Natural killer cell (primary cell): ENCODE results near the gene KREMEN1. TPM values are rescaled to one million over a fixed set of nuclear protein-coding genes. Genes with fewer than 3 reads are reported as not detected.

Experiments
- ATAC-seq, 3 donors: fragments of 150-1000 bp in 2 of 3; fragments of 200-7000 bp in 1 of 3; cut with Tn5 transposase; 1 replicate in 1 of 3; 2 replicates in 2 of 3; pipeline ENCODE4 v1.10.0; 2021; ENCODE audit warnings: mild to moderate bottlenecking in 2 of 3, moderate library complexity in 2 of 3
- DNase-seq, 2 donors: peaks; one replicate each; pipeline versions ENCODE4 v3.0.0 to v3.0.0-alpha.2; 2013 to 2021; ENCODE audit warnings: mixed read lengths in 1 of 2
- H3K27ac ChIP-seq: one replicate; pipeline ENCODE4 v1.5.1; 2013; ENCODE audit warnings: mild to moderate bottlenecking, low read length
- H3K27me3 ChIP-seq: one replicate; pipeline ENCODE4 v1.6.1; 2013; ENCODE audit warnings: low read length; ENCODE audit not compliant: control insufficient read depth, insufficient read depth
- H3K36me3 ChIP-seq: one replicate; pipeline ENCODE4 v1.6.1; 2013; ENCODE audit warnings: low read length; ENCODE audit not compliant: control insufficient read depth, insufficient read depth
- H3K4me1 ChIP-seq: one replicate; pipeline ENCODE4 v1.6.1; 2013; ENCODE audit warnings: low read length; ENCODE audit not compliant: control insufficient read depth, insufficient read depth
- H3K4me3 ChIP-seq: one replicate; pipeline ENCODE4 v1.5.1; 2013; ENCODE audit warnings: low read length
- H3K9me3 ChIP-seq: one replicate; pipeline ENCODE4 v1.6.1; 2013; ENCODE audit warnings: low read length; ENCODE audit not compliant: control insufficient read depth, insufficient read depth
- H3K27ac Mint-ChIP-seq, 2 donors: one replicate each; pipeline ENCODE4 v1.8.0; 2022; ENCODE audit warnings: mild to moderate bottlenecking in 2 of 2, mixed read lengths in 2 of 2, moderate library complexity in 1 of 2
- H3K27me3 Mint-ChIP-seq, 2 donors: one replicate each; pipeline ENCODE4 v1.8.0; 2022; ENCODE audit warnings: low read depth in 2 of 2, mixed read lengths in 2 of 2
- H3K36me3 Mint-ChIP-seq: one replicate; pipeline ENCODE4 v1.8.0; 2022; ENCODE audit warnings: mixed read lengths
- H3K4me1 Mint-ChIP-seq, 2 donors: one replicate each; pipeline ENCODE4 v1.8.0; 2022; ENCODE audit warnings: mixed read lengths in 2 of 2
- H3K4me3 Mint-ChIP-seq: one replicate; pipeline ENCODE4 v1.8.0; 2022; ENCODE audit warnings: mild to moderate bottlenecking, moderate library complexity, mixed read lengths
- H3K9me3 Mint-ChIP-seq, 2 donors: one replicate each; pipeline ENCODE4 v1.8.0; 2022; ENCODE audit warnings: mixed read lengths in 2 of 2
- WGBS: methylation state at CpG from one replicate; pipeline ENCODE4 v1.1.7; 2013; ENCODE audit warnings: missing lambda C conversion rate; ENCODE audit not compliant: insufficient coverage; 5-methylcytosine and 5-hydroxymethylcytosine counted together
- intact Hi-C: fragments of 100-400 bp; cut with micrococcal nuclease; formaldehyde crosslinking; loops from one replicate; pipeline ENCODE4 v1.14.2; 2022
- total RNA-seq, 4 donors: library from RNA; stranded (reverse); fragments of 120-200 nt in 1 of 4; gene quantifications; one replicate each; pipeline versions ENCODE4 v1.2.3 to v1.2.4, GENCODE V29; 2013 to 2022
- TF ChIP-seq, protein P1 (sequence below): fragments of 200-600 bp; IDR thresholded peaks from one replicate; pipeline ENCODE4 v1.8.0; 2022; ENCODE audit warnings: antibody characterized with exemption

Gene KREMEN1
- total RNA-seq, 3 donors from 2014 or later (not counting 1 experiment from before 2014, with no cell fraction given) = 0.23 TPM; not detected in 2

DNA sequence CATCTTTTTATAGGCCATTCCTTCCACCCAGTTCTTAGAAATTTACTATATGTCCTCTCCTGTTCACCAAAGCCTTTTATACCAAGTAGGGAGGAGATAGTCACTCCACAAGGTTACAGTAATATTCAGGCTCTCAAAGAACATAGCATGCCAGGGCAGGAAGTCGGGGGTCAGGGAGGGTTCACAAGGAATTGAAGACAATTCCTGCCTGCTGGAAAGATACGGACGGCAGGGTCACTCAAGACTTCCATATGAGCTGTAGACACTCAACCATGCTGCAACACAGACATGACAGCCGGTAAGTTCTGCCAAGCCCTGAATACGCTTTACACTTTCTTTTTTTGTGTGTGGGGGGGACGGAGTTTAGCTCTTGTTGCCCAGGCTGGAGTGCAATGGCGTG lies 11.9 kb upstream of the KREMEN1 start:
- no peak overlapping the region for H3K4me3 ChIP-seq
- Mint-ChIP-seq H3K4me1 (peaks cover 0 to 4% of the 10 kb centered on the region in 2 donors), H3K4me3 (no peak overlapping the region), H3K36me3 (no peaks in the 10 kb centered on the region), H3K27ac (no peak overlapping the region), H3K9me3 (no peaks in the 10 kb centered on the region), H3K27me3 (peaks cover 40 to 61% of the 10 kb centered on the region in 2 donors)
- no peaks in the 10 kb centered on the region for H3K4me1 ChIP-seq
- WGBS = 68% methylated on average over 7 of the region's 7 CpGs
- ATAC-seq (no peak), DNase-seq (no peak)
- H3K36me3 ChIP-seq = no peaks in the 10 kb centered on the region
- no peak overlapping the region for H3K27ac ChIP-seq
- no peaks in the 10 kb centered on the region for H3K27me3 ChIP-seq
- no peaks in the 10 kb centered on the region for H3K9me3 ChIP-seq
- intact Hi-C loops = no loop called here
- TF ChIP-seq, protein P1, sequence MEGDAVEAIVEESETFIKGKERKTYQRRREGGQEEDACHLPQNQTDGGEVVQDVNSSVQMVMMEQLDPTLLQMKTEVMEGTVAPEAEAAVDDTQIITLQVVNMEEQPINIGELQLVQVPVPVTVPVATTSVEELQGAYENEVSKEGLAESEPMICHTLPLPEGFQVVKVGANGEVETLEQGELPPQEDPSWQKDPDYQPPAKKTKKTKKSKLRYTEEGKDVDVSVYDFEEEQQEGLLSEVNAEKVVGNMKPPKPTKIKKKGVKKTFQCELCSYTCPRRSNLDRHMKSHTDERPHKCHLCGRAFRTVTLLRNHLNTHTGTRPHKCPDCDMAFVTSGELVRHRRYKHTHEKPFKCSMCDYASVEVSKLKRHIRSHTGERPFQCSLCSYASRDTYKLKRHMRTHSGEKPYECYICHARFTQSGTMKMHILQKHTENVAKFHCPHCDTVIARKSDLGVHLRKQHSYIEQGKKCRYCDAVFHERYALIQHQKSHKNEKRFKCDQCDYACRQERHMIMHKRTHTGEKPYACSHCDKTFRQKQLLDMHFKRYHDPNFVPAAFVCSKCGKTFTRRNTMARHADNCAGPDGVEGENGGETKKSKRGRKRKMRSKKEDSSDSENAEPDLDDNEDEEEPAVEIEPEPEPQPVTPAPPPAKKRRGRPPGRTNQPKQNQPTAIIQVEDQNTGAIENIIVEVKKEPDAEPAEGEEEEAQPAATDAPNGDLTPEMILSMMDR = no peak

DNA sequence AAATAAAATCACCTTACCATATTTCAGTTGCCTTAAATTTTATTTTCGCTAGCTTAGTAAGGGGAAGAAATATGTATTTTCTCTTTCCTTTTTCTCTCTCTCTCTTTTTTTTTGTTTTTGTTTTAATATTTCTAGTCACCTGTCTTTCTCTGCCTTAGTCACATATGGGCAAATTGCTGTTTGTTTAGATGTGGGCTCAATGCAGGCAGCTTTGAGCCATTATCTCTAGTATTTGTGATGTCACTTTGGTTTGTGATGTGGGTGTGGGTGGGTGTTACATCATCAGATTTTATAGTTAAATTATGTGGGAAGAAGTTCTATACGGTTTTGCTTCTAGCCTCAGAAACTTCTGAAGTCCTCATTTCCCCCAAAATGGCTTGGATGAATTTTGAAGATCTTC lies 11.1 kb upstream of the KREMEN1 start, which contains the start of gene C22orf31:
TSS of gene C22orf31 (minus strand) at position 59 of the 400 bp plus-strand sequence. CDS start at position 20, 39 bp downstream.
- TF ChIP-seq, protein P1 = no peak
- H3K27me3 Mint-ChIP-seq = peaks cover 40 to 69% of the 10 kb centered on the region in 2 donors
- no peak for ATAC-seq

DNA sequence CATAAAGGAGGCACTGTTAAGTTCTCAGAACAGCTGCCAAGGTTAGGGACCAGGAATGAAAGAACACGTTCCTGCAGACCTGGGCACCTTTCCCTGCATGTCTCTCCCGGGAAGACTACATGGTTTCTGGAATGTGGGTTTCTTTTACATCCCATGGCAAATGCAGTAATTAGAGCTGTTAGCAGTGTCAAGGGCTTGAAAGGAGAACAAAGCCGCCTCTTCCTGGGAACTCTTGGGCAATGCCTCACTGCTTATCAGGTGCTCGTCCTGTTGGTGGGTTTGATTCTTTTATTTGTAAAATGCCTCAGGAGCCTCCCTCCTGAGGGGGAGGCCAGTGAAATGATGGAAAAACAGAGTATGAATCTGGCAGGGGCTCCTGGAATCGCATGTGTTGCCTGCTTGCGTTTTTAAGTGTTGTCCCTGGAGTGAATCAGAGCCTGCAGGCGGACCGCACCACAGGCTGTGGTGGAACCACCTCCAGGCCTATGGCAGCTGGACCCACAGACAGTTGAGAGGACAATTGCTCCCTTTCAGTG lies 10.5 kb upstream of the KREMEN1 start:
- Histone ChIP-seq H3K4me3 (no peak overlapping the region), H3K27me3 (peaks cover 2% of the 10 kb centered on the region), H3K9me3 (no peaks in the 10 kb centered on the region), H3K36me3 (no peaks in the 10 kb centered on the region), H3K4me1 (no peaks in the 10 kb centered on the region), H3K27ac (no peak overlapping the region)
- TF ChIP-seq, protein P1 = no peak
- no peak overlapping the region for H3K4me3 Mint-ChIP-seq
- H3K4me1 Mint-ChIP-seq = peaks cover 0 to 7% of the 10 kb centered on the region in 2 donors
- intact Hi-C loops = no loop called here
- no peaks in the 10 kb centered on the region for H3K9me3 Mint-ChIP-seq
- H3K27ac Mint-ChIP-seq = no peak overlapping the region
- H3K27me3 Mint-ChIP-seq = peaks cover 42 to 74% of the 10 kb centered on the region in 2 donors
- WGBS = 81% methylated on average over 8 of the region's 8 CpGs
- no peak for DNase-seq
- ATAC-seq = no peak
- no peaks in the 10 kb centered on the region for H3K36me3 Mint-ChIP-seq

More for the DNA sequence above, 11.1 kb upstream of the KREMEN1 start, which contains the start of gene C22orf31:
- Histone ChIP-seq H3K27me3 (peaks cover 1% of the 10 kb centered on the region), H3K36me3 (no peaks in the 10 kb centered on the region), H3K4me3 (no peak within 1 kb of the TSS), H3K9me3 (no peaks in the 10 kb centered on the region), H3K27ac (no peak within 1 kb of the TSS), H3K4me1 (no peaks in the 10 kb centered on the region)
- no peak for DNase-seq
- no CpG with 5 or more reads among the region's 2 CpGs for WGBS
- H3K36me3 Mint-ChIP-seq = no peaks in the 10 kb centered on the region
- intact Hi-C loops = no loop called here
- H3K27ac Mint-ChIP-seq = no peak within 1 kb of the TSS
- H3K4me1 Mint-ChIP-seq = peaks cover 0 to 7% of the 10 kb centered on the region in 2 donors
- no peak within 1 kb of the TSS for H3K4me3 Mint-ChIP-seq
- no peaks in the 10 kb centered on the region for H3K9me3 Mint-ChIP-seq
